ENCODE measurements around the gene TCEAL4.

Gene TCEAL4

GRCh38 chrX:103616676-103617186, 31.4 kb downstream of the TCEAL4 start:
- no peak for DNase-seq (ENCODE audit: low read depth, low spot score)
- H3K4me1 ChIP-seq (ENCODE audit: insufficient read depth, insufficient read length): no peaks in the 10 kb centered on the region
- no peaks in the 10 kb centered on the region for H3K9me3 ChIP-seq (ENCODE audit: insufficient read depth, low read length)
- no peak overlapping the region for H3K4me3 ChIP-seq (ENCODE audit: insufficient read length, low read depth)
- no peaks in the 10 kb centered on the region for H3K36me3 ChIP-seq (ENCODE audit: insufficient read depth, insufficient read length, low read length)
- H3K27me3 ChIP-seq (ENCODE audit: insufficient read depth, insufficient read length): no peaks in the 10 kb centered on the region
- TF ChIP-seq ZNF274 (IDR thresholded peaks at IDR 0.05; ENCODE audit: low read depth, low read length) (no peak), SUZ12 (IDR thresholded peaks at IDR 0.05; ENCODE audit: extremely low read depth, insufficient read depth, insufficient read length) (no peak), YY1 (IDR thresholded peaks at IDR 0.05; ENCODE audit: insufficient read depth, insufficient read length) (no peak)
- no peak overlapping the region for H3K9ac ChIP-seq (ENCODE audit: insufficient read length, low read depth)

- DNase-seq (ENCODE audit: low read depth, low spot score): no peak
- Histone ChIP-seq H3K27me3 (ENCODE audit: insufficient read depth, insufficient read length) (no peaks in the 10 kb centered on the region), H3K9me3 (ENCODE audit: insufficient read depth, low read length) (no peaks in the 10 kb centered on the region), H3K4me1 (ENCODE audit: insufficient read depth, insufficient read length) (peaks cover 5% of the 10 kb centered on the region), H3K36me3 (ENCODE audit: insufficient read depth, insufficient read length, low read length) (no peaks in the 10 kb centered on the region), H3K9ac (ENCODE audit: insufficient read length, low read depth) (no peak overlapping the region), H3K4me3 (ENCODE audit: insufficient read length, low read depth) (no peak overlapping the region)
- TF ChIP-seq SUZ12 (IDR thresholded peaks at IDR 0.05; ENCODE audit: extremely low read depth, insufficient read depth, insufficient read length): no peak
- no peak for TF ChIP-seq YY1 (IDR thresholded peaks at IDR 0.05; ENCODE audit: insufficient read depth, insufficient read length)
- no peak for TF ChIP-seq ZNF274 (IDR thresholded peaks at IDR 0.05; ENCODE audit: low read depth, low read length)
Observed at GRCh38 chrX:103624111-103624510, 38.8 kb downstream of the TCEAL4 start.

- Histone ChIP-seq H3K4me1 (ENCODE audit: insufficient read depth, insufficient read length) (peaks cover 5% of the 10 kb centered on the region), H3K9me3 (ENCODE audit: insufficient read depth, low read length) (no peaks in the 10 kb centered on the region), H3K27me3 (ENCODE audit: insufficient read depth, insufficient read length) (no peaks in the 10 kb centered on the region), H3K36me3 (ENCODE audit: insufficient read depth, insufficient read length, low read length) (peaks cover 3% of the 10 kb centered on the region), H3K4me3 (ENCODE audit: insufficient read length, low read depth) (no peak overlapping the region), H3K9ac (ENCODE audit: insufficient read length, low read depth) (no peak overlapping the region)
- TF ChIP-seq SUZ12 (IDR thresholded peaks at IDR 0.05; ENCODE audit: extremely low read depth, insufficient read depth, insufficient read length): no peak
- TF ChIP-seq ZNF274 (IDR thresholded peaks at IDR 0.05; ENCODE audit: low read depth, low read length): no peak
- TF ChIP-seq YY1 (IDR thresholded peaks at IDR 0.05; ENCODE audit: insufficient read depth, insufficient read length): no peak
- no peak for DNase-seq (ENCODE audit: low read depth, low spot score)
Observed at GRCh38 chrX:103626855-103627254, 41.5 kb downstream of the TCEAL4 start.

GRCh38 chrX:103628386-103629317, 43.3 kb downstream of the TCEAL4 start, which contains the start of gene TCEAL1:
Gene TCEAL1 (plus strand): TSS chrX:103628975. CDS start chrX:103629917, 942 bp downstream.
- no peak for DNase-seq (ENCODE audit: low read depth, low spot score)
- Histone ChIP-seq H3K9me3 (ENCODE audit: insufficient read depth, low read length) (no peaks in the 10 kb centered on the region), H3K4me1 (ENCODE audit: insufficient read depth, insufficient read length) (peaks cover 5% of the 10 kb centered on the region), H3K9ac (ENCODE audit: insufficient read length, low read depth) (peak within 1 kb of the TSS; percentile 75), H3K27me3 (ENCODE audit: insufficient read depth, insufficient read length) (no peaks in the 10 kb centered on the region), H3K4me3 (ENCODE audit: insufficient read length, low read depth) (peak within 1 kb of the TSS; percentile 74), H3K36me3 (ENCODE audit: insufficient read depth, insufficient read length, low read length) (peaks cover 3% of the 10 kb centered on the region)
- TF ChIP-seq ZNF274 (IDR thresholded peaks at IDR 0.05; ENCODE audit: low read depth, low read length) (no peak), SUZ12 (IDR thresholded peaks at IDR 0.05; ENCODE audit: extremely low read depth, insufficient read depth, insufficient read length) (no peak), YY1 (IDR thresholded peaks at IDR 0.05; ENCODE audit: insufficient read depth, insufficient read length) (no peak)

GRCh38 chrX:103629318-103630170, 44.2 kb downstream of the TCEAL4 start:
- Histone ChIP-seq H3K9me3 (ENCODE audit: insufficient read depth, low read length) (no peaks in the 10 kb centered on the region), H3K9ac (ENCODE audit: insufficient read length, low read depth) (peak overlapping the region; percentile 75), H3K27me3 (ENCODE audit: insufficient read depth, insufficient read length) (no peaks in the 10 kb centered on the region), H3K36me3 (ENCODE audit: insufficient read depth, insufficient read length, low read length) (peaks cover 3% of the 10 kb centered on the region), H3K4me1 (ENCODE audit: insufficient read depth, insufficient read length) (peaks cover 5% of the 10 kb centered on the region), H3K4me3 (ENCODE audit: insufficient read length, low read depth) (peak overlapping the region; percentile 74)
- DNase-seq (ENCODE audit: low read depth, low spot score): peak; percentile 74
- TF ChIP-seq ZNF274 (IDR thresholded peaks at IDR 0.05; ENCODE audit: low read depth, low read length): no peak
- peak; percentile 32 for TF ChIP-seq YY1 (IDR thresholded peaks at IDR 0.05; ENCODE audit: insufficient read depth, insufficient read length)

GRCh38 chrX:103630171-103630511, 44.8 kb downstream of the TCEAL4 start:
- DNase-seq (ENCODE audit: low read depth, low spot score): no peak
- Histone ChIP-seq H3K9me3 (ENCODE audit: insufficient read depth, low read length) (no peaks in the 10 kb centered on the region), H3K4me3 (ENCODE audit: insufficient read length, low read depth) (peak overlapping the region; percentile 74), H3K27me3 (ENCODE audit: insufficient read depth, insufficient read length) (no peaks in the 10 kb centered on the region), H3K36me3 (ENCODE audit: insufficient read depth, insufficient read length, low read length) (peaks cover 3% of the 10 kb centered on the region), H3K4me1 (ENCODE audit: insufficient read depth, insufficient read length) (peaks cover 2% of the 10 kb centered on the region), H3K9ac (ENCODE audit: insufficient read length, low read depth) (peak overlapping the region; percentile 70)
- TF ChIP-seq YY1 (IDR thresholded peaks at IDR 0.05; ENCODE audit: insufficient read depth, insufficient read length) (no peak), SUZ12 (IDR thresholded peaks at IDR 0.05; ENCODE audit: extremely low read depth, insufficient read depth, insufficient read length) (no peak), ZNF274 (IDR thresholded peaks at IDR 0.05; ENCODE audit: low read depth, low read length) (no peak)

Data from NT2/D1 (cell line).